Measurements from ENCODE around the gene TNKS1BP1.

DNA sequence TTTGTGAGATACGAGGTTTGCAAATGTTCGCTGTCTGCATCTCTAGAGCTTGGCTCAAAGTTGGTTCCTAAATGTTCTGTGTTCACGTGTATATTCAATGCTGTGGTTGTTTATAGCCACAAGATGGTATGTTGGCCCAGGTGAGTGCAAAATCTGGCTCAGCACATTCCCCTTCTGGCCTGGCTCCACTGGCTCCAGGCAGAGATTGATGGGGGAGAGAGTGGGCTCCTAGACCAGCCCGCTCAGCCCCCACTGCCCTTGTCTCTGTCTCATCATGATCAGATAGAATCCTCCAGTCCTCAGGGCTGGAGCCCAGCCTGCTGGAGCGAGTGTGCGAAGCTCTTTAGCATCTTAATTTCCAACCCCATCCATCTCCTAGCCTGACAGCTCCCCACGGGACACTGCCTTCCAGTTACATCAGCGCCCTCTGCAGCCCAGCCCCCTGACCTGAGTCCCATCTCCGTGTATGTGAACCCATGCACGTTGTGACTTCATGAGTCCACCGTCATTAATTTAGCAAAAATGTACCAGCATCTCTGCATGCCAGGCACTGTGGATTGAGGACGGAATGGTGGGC, 15.4 kb upstream of the TNKS1BP1 start:
- TF ChIP-seq, protein P1, sequence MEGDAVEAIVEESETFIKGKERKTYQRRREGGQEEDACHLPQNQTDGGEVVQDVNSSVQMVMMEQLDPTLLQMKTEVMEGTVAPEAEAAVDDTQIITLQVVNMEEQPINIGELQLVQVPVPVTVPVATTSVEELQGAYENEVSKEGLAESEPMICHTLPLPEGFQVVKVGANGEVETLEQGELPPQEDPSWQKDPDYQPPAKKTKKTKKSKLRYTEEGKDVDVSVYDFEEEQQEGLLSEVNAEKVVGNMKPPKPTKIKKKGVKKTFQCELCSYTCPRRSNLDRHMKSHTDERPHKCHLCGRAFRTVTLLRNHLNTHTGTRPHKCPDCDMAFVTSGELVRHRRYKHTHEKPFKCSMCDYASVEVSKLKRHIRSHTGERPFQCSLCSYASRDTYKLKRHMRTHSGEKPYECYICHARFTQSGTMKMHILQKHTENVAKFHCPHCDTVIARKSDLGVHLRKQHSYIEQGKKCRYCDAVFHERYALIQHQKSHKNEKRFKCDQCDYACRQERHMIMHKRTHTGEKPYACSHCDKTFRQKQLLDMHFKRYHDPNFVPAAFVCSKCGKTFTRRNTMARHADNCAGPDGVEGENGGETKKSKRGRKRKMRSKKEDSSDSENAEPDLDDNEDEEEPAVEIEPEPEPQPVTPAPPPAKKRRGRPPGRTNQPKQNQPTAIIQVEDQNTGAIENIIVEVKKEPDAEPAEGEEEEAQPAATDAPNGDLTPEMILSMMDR (IDR thresholded peaks at IDR 0.05; ENCODE audit: borderline replicate concordance, extremely low read depth, low read length, poor library complexity, severe bottlenecking) = peak; percentile 49
- TF ChIP-seq EZH2 (IDR thresholded peaks at IDR 0.05; ENCODE audit: borderline replicate concordance, low read depth, low read length, severe bottlenecking) = no peak

Measured in DND-41 (cell line).